ENCODE data around the gene CRYAA.
"Not testable (repeated sequence)": the region's sequence is repeated elsewhere in the genome, so short reads cannot be mapped to it uniquely, and the experiment has no call there.

Gene CRYAA

GRCh38 chr21:43161826-43162707 is 6.7 kb upstream of the CRYAA start:
- H3K4me3 ChIP-seq (ENCODE audit: low read length); H3K36me3 ChIP-seq (ENCODE audit: control insufficient read depth, insufficient read depth, low read length); DNase-seq (ENCODE audit: low read depth, low spot score); H3K9me3 ChIP-seq (ENCODE audit: control insufficient read depth, insufficient read depth, low read length); H3K4me1 ChIP-seq (ENCODE audit: control insufficient read depth, insufficient read depth, low read length); H3K27me3 ChIP-seq (ENCODE audit: control insufficient read depth, insufficient read depth, low read length); H3K27ac ChIP-seq (ENCODE audit: low read length): not testable (repeated sequence)
- WGBS (ENCODE audit: insufficient coverage, insufficient read length): no CpG with 5 or more reads among the region's 24 CpGs

GRCh38 chr21:43162708-43163205 is 6.1 kb upstream of the CRYAA start:
- not testable (repeated sequence) for H3K9me3 ChIP-seq (ENCODE audit: control insufficient read depth, insufficient read depth, low read length); H3K36me3 ChIP-seq (ENCODE audit: control insufficient read depth, insufficient read depth, low read length); H3K27me3 ChIP-seq (ENCODE audit: control insufficient read depth, insufficient read depth, low read length); H3K27ac ChIP-seq (ENCODE audit: low read length); DNase-seq (ENCODE audit: low read depth, low spot score); H3K4me3 ChIP-seq (ENCODE audit: low read length); H3K4me1 ChIP-seq (ENCODE audit: control insufficient read depth, insufficient read depth, low read length)
- WGBS (ENCODE audit: insufficient coverage, insufficient read length): no CpG with 5 or more reads among the region's 9 CpGs

DNA sequence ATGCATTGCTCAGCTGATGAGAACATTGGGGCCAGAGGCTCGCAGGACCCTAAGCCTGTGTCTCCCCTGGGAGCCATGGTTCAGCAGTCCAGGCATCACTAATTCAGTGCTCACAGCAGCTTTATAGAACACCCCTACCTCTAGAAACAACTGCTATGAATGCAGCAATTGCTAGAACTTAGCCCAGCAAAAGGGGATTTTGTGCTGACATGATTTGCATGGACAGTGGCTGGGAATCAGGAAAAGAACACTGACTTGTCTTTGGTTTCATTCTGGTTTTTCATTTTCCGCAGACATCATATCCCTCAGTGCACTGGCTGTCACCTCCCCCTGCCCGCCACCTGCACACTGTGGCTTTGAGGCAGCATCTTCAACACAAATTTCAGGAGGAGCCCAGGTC is 4.0 kb upstream of the CRYAA start:
- no CpG with 5 or more reads among the region's 3 CpGs for WGBS (ENCODE audit: insufficient coverage, insufficient read length)

GRCh38 chr21:43165734-43166133 is 3.1 kb upstream of the CRYAA start:
- not testable (repeated sequence) for H3K27ac ChIP-seq (ENCODE audit: low read length); H3K36me3 ChIP-seq (ENCODE audit: control insufficient read depth, insufficient read depth, low read length); H3K4me1 ChIP-seq (ENCODE audit: control insufficient read depth, insufficient read depth, low read length); DNase-seq (ENCODE audit: low read depth, low spot score); H3K4me3 ChIP-seq (ENCODE audit: low read length); H3K9me3 ChIP-seq (ENCODE audit: control insufficient read depth, insufficient read depth, low read length); H3K27me3 ChIP-seq (ENCODE audit: control insufficient read depth, insufficient read depth, low read length)
- WGBS (ENCODE audit: insufficient coverage, insufficient read length): no CpG with 5 or more reads among the region's 15 CpGs

More for the DNA sequence above, 4.0 kb upstream of the CRYAA start:
- not testable (repeated sequence) for H3K4me3 ChIP-seq (ENCODE audit: low read length); DNase-seq (ENCODE audit: low read depth, low spot score); H3K27ac ChIP-seq (ENCODE audit: low read length); H3K36me3 ChIP-seq (ENCODE audit: control insufficient read depth, insufficient read depth, low read length); H3K4me1 ChIP-seq (ENCODE audit: control insufficient read depth, insufficient read depth, low read length); H3K27me3 ChIP-seq (ENCODE audit: control insufficient read depth, insufficient read depth, low read length); H3K9me3 ChIP-seq (ENCODE audit: control insufficient read depth, insufficient read depth, low read length)

DNA sequence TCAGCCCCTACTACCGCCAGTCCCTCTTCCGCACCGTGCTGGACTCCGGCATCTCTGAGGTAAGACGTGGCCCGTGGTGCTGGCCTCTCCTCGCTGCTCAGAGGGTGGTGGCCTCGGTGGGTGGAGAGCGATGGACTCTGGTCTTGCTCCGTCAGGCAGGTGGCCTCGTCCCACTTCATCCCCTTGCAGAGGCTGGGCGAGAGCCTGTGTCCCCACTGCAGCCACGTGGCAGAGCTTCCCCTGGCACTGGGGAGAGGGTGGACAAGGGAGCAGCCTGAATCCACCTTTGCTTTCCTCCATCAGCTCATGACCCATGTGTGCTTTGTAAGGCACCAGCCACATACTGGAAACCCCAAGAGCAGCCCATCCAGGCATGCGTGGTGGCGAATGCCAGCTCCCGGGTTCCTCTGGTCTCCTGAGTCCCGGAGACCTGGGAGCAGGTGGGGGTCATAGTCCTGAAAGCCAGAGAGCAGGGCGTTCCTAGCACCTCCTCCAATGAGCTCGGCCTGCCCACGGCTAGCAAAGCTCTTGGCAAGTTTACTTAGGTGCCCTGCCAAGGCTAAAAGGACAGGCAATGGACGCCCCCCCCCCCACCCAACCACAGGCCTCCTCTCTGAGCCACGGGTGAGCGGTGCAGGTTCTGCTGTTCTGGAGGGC is 550 bp downstream of the CRYAA start:
- H3K4me3 ChIP-seq (ENCODE audit: low read length); H3K4me1 ChIP-seq (ENCODE audit: control insufficient read depth, insufficient read depth, low read length); H3K36me3 ChIP-seq (ENCODE audit: control insufficient read depth, insufficient read depth, low read length); H3K9me3 ChIP-seq (ENCODE audit: control insufficient read depth, insufficient read depth, low read length); H3K27ac ChIP-seq (ENCODE audit: low read length); DNase-seq (ENCODE audit: low read depth, low spot score); H3K27me3 ChIP-seq (ENCODE audit: control insufficient read depth, insufficient read depth, low read length): not testable (repeated sequence)
- no CpG with 5 or more reads among the region's 23 CpGs for WGBS (ENCODE audit: insufficient coverage, insufficient read length)

GRCh38 chr21:43169891-43170290 is 1.1 kb downstream of the CRYAA start:
- H3K36me3 ChIP-seq (ENCODE audit: control insufficient read depth, insufficient read depth, low read length); H3K4me3 ChIP-seq (ENCODE audit: low read length); H3K27me3 ChIP-seq (ENCODE audit: control insufficient read depth, insufficient read depth, low read length); H3K27ac ChIP-seq (ENCODE audit: low read length); H3K4me1 ChIP-seq (ENCODE audit: control insufficient read depth, insufficient read depth, low read length); H3K9me3 ChIP-seq (ENCODE audit: control insufficient read depth, insufficient read depth, low read length); DNase-seq (ENCODE audit: low read depth, low spot score): not testable (repeated sequence)
- no CpG with 5 or more reads among the region's 10 CpGs for WGBS (ENCODE audit: insufficient coverage, insufficient read length)

- not testable (repeated sequence) for H3K27me3 ChIP-seq (ENCODE audit: control insufficient read depth, insufficient read depth, low read length); H3K4me1 ChIP-seq (ENCODE audit: control insufficient read depth, insufficient read depth, low read length); DNase-seq (ENCODE audit: low read depth, low spot score); H3K27ac ChIP-seq (ENCODE audit: low read length); H3K36me3 ChIP-seq (ENCODE audit: control insufficient read depth, insufficient read depth, low read length); H3K9me3 ChIP-seq (ENCODE audit: control insufficient read depth, insufficient read depth, low read length); H3K4me3 ChIP-seq (ENCODE audit: low read length)
- no CpG with 5 or more reads among the region's 29 CpGs for WGBS (ENCODE audit: insufficient coverage, insufficient read length)
Observed at GRCh38 chr21:43172812-43173211, 4.0 kb downstream of the CRYAA start.

GRCh38 chr21:43173438-43173837 is 4.6 kb downstream of the CRYAA start:
- DNase-seq (ENCODE audit: low read depth, low spot score); H3K36me3 ChIP-seq (ENCODE audit: control insufficient read depth, insufficient read depth, low read length); H3K4me3 ChIP-seq (ENCODE audit: low read length); H3K9me3 ChIP-seq (ENCODE audit: control insufficient read depth, insufficient read depth, low read length); H3K4me1 ChIP-seq (ENCODE audit: control insufficient read depth, insufficient read depth, low read length); H3K27me3 ChIP-seq (ENCODE audit: control insufficient read depth, insufficient read depth, low read length); H3K27ac ChIP-seq (ENCODE audit: low read length): not testable (repeated sequence)
- WGBS (ENCODE audit: insufficient coverage, insufficient read length): no CpG with 5 or more reads among the region's 18 CpGs

DNA sequence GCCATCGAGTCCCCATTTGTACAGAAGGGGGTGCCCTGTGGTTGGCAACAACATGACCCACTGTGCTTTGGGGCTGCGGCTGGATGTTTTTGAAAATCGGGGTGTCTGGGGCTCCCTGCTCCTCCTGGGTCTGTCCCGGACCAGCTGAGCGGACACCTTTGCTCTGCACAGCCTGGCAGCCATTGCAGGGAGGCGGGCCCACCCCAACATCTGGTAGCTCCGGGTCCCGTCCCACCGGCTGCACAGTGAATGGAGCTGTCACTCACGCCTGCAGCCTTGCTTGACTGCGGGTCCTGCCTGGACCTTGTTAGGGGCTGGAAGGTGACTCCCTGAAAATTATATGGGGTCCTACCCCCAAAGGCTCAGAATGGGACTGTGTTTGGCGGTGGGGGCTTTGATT is 5.1 kb downstream of the CRYAA start:
- no CpG with 5 or more reads among the region's 12 CpGs for WGBS (ENCODE audit: insufficient coverage, insufficient read length)
- H3K27ac ChIP-seq (ENCODE audit: low read length); H3K9me3 ChIP-seq (ENCODE audit: control insufficient read depth, insufficient read depth, low read length); DNase-seq (ENCODE audit: low read depth, low spot score); H3K4me3 ChIP-seq (ENCODE audit: low read length); H3K4me1 ChIP-seq (ENCODE audit: control insufficient read depth, insufficient read depth, low read length); H3K36me3 ChIP-seq (ENCODE audit: control insufficient read depth, insufficient read depth, low read length); H3K27me3 ChIP-seq (ENCODE audit: control insufficient read depth, insufficient read depth, low read length): not testable (repeated sequence)

- H3K4me3 ChIP-seq (ENCODE audit: low read length); H3K4me1 ChIP-seq (ENCODE audit: control insufficient read depth, insufficient read depth, low read length); H3K27me3 ChIP-seq (ENCODE audit: control insufficient read depth, insufficient read depth, low read length); H3K27ac ChIP-seq (ENCODE audit: low read length); DNase-seq (ENCODE audit: low read depth, low spot score); H3K9me3 ChIP-seq (ENCODE audit: control insufficient read depth, insufficient read depth, low read length); H3K36me3 ChIP-seq (ENCODE audit: control insufficient read depth, insufficient read depth, low read length): not testable (repeated sequence)
- WGBS (ENCODE audit: insufficient coverage, insufficient read length): no CpG with 5 or more reads among the region's 4 CpGs
Observed at GRCh38 chr21:43174998-43175397, 6.2 kb downstream of the CRYAA start.

Measured in iPS DF 6.9 (cell line).